HepG2 (cell line): ENCODE data around the gene MACROD2. TPM values are rescaled to one million over a fixed set of nuclear protein-coding genes. Genes with fewer than 3 reads are reported as not detected.

Source experiments
- ATAC-seq: fragments of 200-7000 bp; cut with Tn5 transposase; 3 replicates; pipeline ENCODE4 v1.9.1; 2020; ENCODE audit warnings: mild to moderate bottlenecking, moderate library complexity
- BruUV-seq: library from RNA; stranded (reverse); fragments of 400-500 nt; replicated peaks from 2 replicates; lab custom pipeline; 2021; lab: Mats Ljungman, UMichigan
- CTCF ChIA-PET: fragments of 300-600 bp; formaldehyde crosslinking; extraction: SDS; loops from one replicate; lab custom pipeline; 2021; ENCODE audit warnings: low total read pairs, inconsistent platforms, low intra/inter-chr PET ratio; lab: Yijun Ruan, JAX
- POLR2A ChIA-PET: fragments of 350-600 bp; sonication (Branson Sonifier 250); formaldehyde crosslinking; loops from one replicate; lab custom pipeline; 2020; ENCODE audit warnings: antibody characterized with exemption, inconsistent platforms; lab: Yijun Ruan, JAX
- DNase-seq: peaks from one replicate; pipeline ENCODE4 v3.0.0-alpha.2; 2015; ENCODE audit warnings: low spot score
- FAIRE-seq: peaks from 3 replicates; lab custom pipeline; 2011; peaks lifted over from hg19 to GRCh38; lab: Jason Lieb, UNC
- H2AFZ ChIP-seq: one replicate; pipeline ENCODE4 v1.6.1; 2011; ENCODE audit warnings: low read length, inconsistent platforms
- H3K27ac ChIP-seq: fragments of 300-600 bp; 3 replicates; pipeline ENCODE4 v1.8.0; 2011; ENCODE audit warnings: mixed run types, mild to moderate bottlenecking, mixed read lengths, low read length, inconsistent platforms; ENCODE audit not compliant: insufficient read depth; ENCODE audit errors: extremely low read length
- H3K27me3 ChIP-seq, 2 experiments: fragments of 200-600 bp in 1 of 2; 2 replicates in 1 of 2; 3 replicates in 1 of 2; pipeline versions ENCODE4 v1.6.0 to v1.8.0; 2011; ENCODE audit warnings: low read length in 2 of 2, mild to moderate bottlenecking in 2 of 2, moderate library complexity in 2 of 2, inconsistent platforms in 1 of 2; ENCODE audit not compliant: insufficient read depth in 2 of 2, control insufficient read depth in 1 of 2
- H3K36me3 ChIP-seq, 2 experiments: fragments of 200-600 bp in 1 of 2; replicated peaks in 1 of 2; 2 replicates in 1 of 2; 3 replicates in 1 of 2; pipeline versions ENCODE4 v1.5.1 to v1.8.0; 2011; ENCODE audit warnings: low read length in 2 of 2, inconsistent platforms in 1 of 2; ENCODE audit not compliant: insufficient read depth in 2 of 2, control insufficient read depth in 1 of 2
- H3K4me1 ChIP-seq: 2 replicates; pipeline ENCODE4 v1.5.1; 2012; ENCODE audit warnings: low read length, inconsistent platforms; ENCODE audit not compliant: insufficient read depth
- H3K4me2 ChIP-seq: 2 replicates; pipeline ENCODE4 v1.6.0; 2011; ENCODE audit warnings: low read depth, low read length, inconsistent platforms
- H3K4me3 ChIP-seq, 3 experiments: fragments of 200-600 bp in 1 of 3; sonication (generic), shearing (Covaris generic) in 1 of 3; replicated peaks in 1 of 3; 2 replicates each; pipeline ENCODE4 v1.5.1; 2011 to 2016; ENCODE audit warnings: low read length in 3 of 3, inconsistent platforms in 2 of 3, low read depth in 2 of 3, mild to moderate bottlenecking in 2 of 3, control low read depth in 1 of 3, mixed read lengths in 1 of 3; ENCODE audit not compliant: insufficient read depth in 1 of 3
- H3K79me2 ChIP-seq: one replicate; pipeline ENCODE4 v1.6.1; 2011; ENCODE audit warnings: low read length, inconsistent platforms; ENCODE audit not compliant: insufficient read depth
- H3K9ac ChIP-seq: 2 replicates; pipeline ENCODE4 v1.6.0; 2011; ENCODE audit warnings: mild to moderate bottlenecking, low read depth, low read length, inconsistent platforms; ENCODE audit not compliant: insufficient read depth
- H3K9me3 ChIP-seq: 2 replicates; pipeline ENCODE4 v1.5.1; 2012; ENCODE audit warnings: mild to moderate bottlenecking, low read length
- H4K20me1 ChIP-seq: 2 replicates; pipeline ENCODE4 v1.6.0; 2011; ENCODE audit warnings: inconsistent platforms, mild to moderate bottlenecking, low read length, moderate library complexity; ENCODE audit not compliant: insufficient read depth
- CBX5 ChIP-seq: sonication (generic); formaldehyde crosslinking; IDR thresholded peaks from 2 replicates; pipeline ENCODE4 v1.4.0; 2020; ENCODE audit warnings: missing genetic modification reagents, borderline replicate concordance
- DNMT1 ChIP-seq: sonication (generic); formaldehyde crosslinking; IDR thresholded peaks from 2 replicates; pipeline ENCODE4 v1.5.1; 2020; ENCODE audit warnings: mild to moderate bottlenecking, missing genetic modification reagents
- FOXA1 ChIP-seq, 2 experiments: fragments of 450-650 bp in 1 of 2; sonication (generic) in 1 of 2; formaldehyde crosslinking in 1 of 2; IDR thresholded peaks; 2 replicates each; pipeline versions ENCODE4 v1.4.0 to v1.6.1; 2016 to 2020; ENCODE audit warnings: missing genetic modification reagents in 1 of 2
- HCFC1 ChIP-seq: fragments of 150-350 bp; IDR thresholded peaks from 2 replicates; pipeline ENCODE4 v1.6.1; 2014; ENCODE audit warnings: low read depth, low read length
- KLF11 ChIP-seq: IDR thresholded peaks from 2 replicates; pipeline ENCODE4 v1.6.1; 2016; ENCODE audit warnings: missing compliant biosample characterization
- MBD4 ChIP-seq: IDR thresholded peaks from 2 replicates; pipeline ENCODE4 v1.6.1; 2012; ENCODE audit warnings: low read length, inconsistent platforms, borderline replicate concordance
- MEIS1 ChIP-seq: sonication (generic); formaldehyde crosslinking; IDR thresholded peaks from 2 replicates; pipeline ENCODE4 v1.9.0; 2021; ENCODE audit warnings: mild to moderate bottlenecking, missing genetic modification reagents, moderate library complexity, borderline replicate concordance
- MTA1 ChIP-seq: sonication (generic); formaldehyde crosslinking; IDR thresholded peaks from 2 replicates; pipeline ENCODE4 v1.4.0; 2020; ENCODE audit warnings: missing genetic modification reagents, mild to moderate bottlenecking, borderline replicate concordance
- NCOA5 ChIP-seq: sonication (generic); formaldehyde crosslinking; IDR thresholded peaks from 2 replicates; pipeline ENCODE4 v1.4.0; 2020; ENCODE audit warnings: missing genetic modification reagents
- U2AF2 ChIP-seq: fragments of 200-400 bp; formaldehyde crosslinking; IDR thresholded peaks from 2 replicates; pipeline ENCODE4 v1.6.1; 2017; ENCODE audit warnings: low read depth, mild to moderate bottlenecking, low read length
- ZNF253 ChIP-seq: sonication (generic); formaldehyde crosslinking; IDR thresholded peaks from 2 replicates; pipeline ENCODE4 v1.8.0; 2022; ENCODE audit warnings: mild to moderate bottlenecking, missing genetic modification reagents, borderline replicate concordance
- ZNF546 ChIP-seq: sonication (generic); formaldehyde crosslinking; conservative IDR thresholded peaks from 2 replicates; pipeline ENCODE4 v1.8.1; 2023; ENCODE audit warnings: mild to moderate bottlenecking, missing genetic modification reagents
- ZSCAN31 ChIP-seq: sonication (generic); formaldehyde crosslinking; IDR thresholded peaks from 2 replicates; pipeline ENCODE4 v1.5.0; 2020; ENCODE audit warnings: low read depth, mild to moderate bottlenecking, missing genetic modification reagents
- WGBS: methylation state at CpG from one replicate; pipeline ENCODE4 v1.1.6; 2017; ENCODE audit warnings: low lambda C conversion rate; 5-methylcytosine and 5-hydroxymethylcytosine counted together
- in situ Hi-C: cut with HindIII; loops from 2 replicates; pipeline ENCODE4 v1.10.0; 2017; ENCODE audit warnings: low pct_unique_long_range_greater_than_20kb; ENCODE audit not compliant: extremely low pct_ligation_motif_present
- intact Hi-C: fragments of 100-400 bp; cut with micrococcal nuclease; formaldehyde crosslinking; loops from one replicate; pipeline ENCODE4 v1.10.0; 2022; ENCODE audit not compliant: unreplicated experiment
- polyA plus RNA-seq, 8 experiments: library from polyadenylated mRNA; depleted of rRNA in 3 of 8; stranded (reverse) in 7 of 8; unstranded in 1 of 8; fragments of >200 nt; fragmentation: Illumina TruSeq in 4 of 8; extraction: Trizol in 4 of 8; gene quantifications; 2 replicates each; pipeline versions ENCODE4 v1.2.1 to v1.2.3, GENCODE V29; 2011 to 2016; ENCODE audit warnings: low read depth in 4 of 8, missing spikeins in 1 of 8, mixed read lengths in 1 of 8; ENCODE audit not compliant: insufficient read depth in 1 of 8
- total RNA-seq, 5 experiments: library from RNA; depleted of rRNA; stranded (reverse); fragments of >200 nt; fragmentation: Illumina TruSeq; extraction: Trizol; gene quantifications; 2 replicates each; pipeline ENCODE4 v1.2.3, GENCODE V29; 2016; ENCODE audit warnings: low read depth in 1 of 5
- TF ChIP-seq, protein P1 (sequence below): sonication (generic); formaldehyde crosslinking; IDR thresholded peaks from 2 replicates; pipeline ENCODE4 v1.4.0; 2020; ENCODE audit warnings: missing genetic modification reagents
- TF ChIP-seq, protein P2 (sequence below): sonication (generic); formaldehyde crosslinking; IDR thresholded peaks from 2 replicates; pipeline ENCODE4 v1.8.1; 2022; ENCODE audit warnings: low read depth, mild to moderate bottlenecking, missing genetic modification reagents

MACROD2 gene
- total and polyA plus RNA-seq, 2 of the 13 experiments (the other 11 are each of a cell fraction or from before 2014, with no cell fraction given) = 0.13 to 0.51 TPM

- TF ChIP-seq, protein P1, sequence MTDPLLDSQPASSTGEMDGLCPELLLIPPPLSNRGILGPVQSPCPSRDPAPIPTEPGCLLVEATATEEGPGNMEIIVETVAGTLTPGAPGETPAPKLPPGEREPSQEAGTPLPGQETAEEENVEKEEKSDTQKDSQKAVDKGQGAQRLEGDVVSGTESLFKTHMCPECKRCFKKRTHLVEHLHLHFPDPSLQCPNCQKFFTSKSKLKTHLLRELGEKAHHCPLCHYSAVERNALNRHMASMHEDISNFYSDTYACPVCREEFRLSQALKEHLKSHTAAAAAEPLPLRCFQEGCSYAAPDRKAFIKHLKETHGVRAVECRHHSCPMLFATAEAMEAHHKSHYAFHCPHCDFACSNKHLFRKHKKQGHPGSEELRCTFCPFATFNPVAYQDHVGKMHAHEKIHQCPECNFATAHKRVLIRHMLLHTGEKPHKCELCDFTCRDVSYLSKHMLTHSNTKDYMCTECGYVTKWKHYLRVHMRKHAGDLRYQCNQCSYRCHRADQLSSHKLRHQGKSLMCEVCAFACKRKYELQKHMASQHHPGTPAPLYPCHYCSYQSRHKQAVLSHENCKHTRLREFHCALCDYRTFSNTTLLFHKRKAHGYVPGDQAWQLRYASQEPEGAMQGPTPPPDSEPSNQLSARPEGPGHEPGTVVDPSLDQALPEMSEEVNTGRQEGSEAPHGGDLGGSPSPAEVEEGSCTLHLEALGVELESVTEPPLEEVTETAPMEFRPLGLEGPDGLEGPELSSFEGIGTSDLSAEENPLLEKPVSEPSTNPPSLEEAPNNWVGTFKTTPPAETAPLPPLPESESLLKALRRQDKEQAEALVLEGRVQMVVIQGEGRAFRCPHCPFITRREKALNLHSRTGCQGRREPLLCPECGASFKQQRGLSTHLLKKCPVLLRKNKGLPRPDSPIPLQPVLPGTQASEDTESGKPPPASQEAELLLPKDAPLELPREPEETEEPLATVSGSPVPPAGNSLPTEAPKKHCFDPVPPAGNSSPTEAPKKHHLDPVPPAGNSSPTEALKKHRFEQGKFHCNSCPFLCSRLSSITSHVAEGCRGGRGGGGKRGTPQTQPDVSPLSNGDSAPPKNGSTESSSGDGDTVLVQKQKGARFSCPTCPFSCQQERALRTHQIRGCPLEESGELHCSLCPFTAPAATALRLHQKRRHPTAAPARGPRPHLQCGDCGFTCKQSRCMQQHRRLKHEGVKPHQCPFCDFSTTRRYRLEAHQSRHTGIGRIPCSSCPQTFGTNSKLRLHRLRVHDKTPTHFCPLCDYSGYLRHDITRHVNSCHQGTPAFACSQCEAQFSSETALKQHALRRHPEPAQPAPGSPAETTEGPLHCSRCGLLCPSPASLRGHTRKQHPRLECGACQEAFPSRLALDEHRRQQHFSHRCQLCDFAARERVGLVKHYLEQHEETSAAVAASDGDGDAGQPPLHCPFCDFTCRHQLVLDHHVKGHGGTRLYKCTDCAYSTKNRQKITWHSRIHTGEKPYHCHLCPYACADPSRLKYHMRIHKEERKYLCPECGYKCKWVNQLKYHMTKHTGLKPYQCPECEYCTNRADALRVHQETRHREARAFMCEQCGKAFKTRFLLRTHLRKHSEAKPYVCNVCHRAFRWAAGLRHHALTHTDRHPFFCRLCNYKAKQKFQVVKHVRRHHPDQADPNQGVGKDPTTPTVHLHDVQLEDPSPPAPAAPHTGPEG (CRISPR knock-in tag) = no peak
- TF ChIP-seq ZNF546 (CRISPR knock-in tag) = no peak
- no peak for TF ChIP-seq DNMT1
- no peak for TF ChIP-seq ZNF253
- no peak for TF ChIP-seq HCFC1
- no peak for TF ChIP-seq MTA1
- TF ChIP-seq FOXA1 (IDR thresholded peaks at IDR 0.05) = no peak
- TF ChIP-seq FOXA1 (CRISPR knock-in tag; IDR thresholded peaks at IDR 0.05) = no peak
- no peak for TF ChIP-seq U2AF2
- no peak for TF ChIP-seq NCOA5
These were observed 820.0 kb downstream of the MACROD2 start (continued) for GRCh38 chr20:14815340-14815739.

DNA sequence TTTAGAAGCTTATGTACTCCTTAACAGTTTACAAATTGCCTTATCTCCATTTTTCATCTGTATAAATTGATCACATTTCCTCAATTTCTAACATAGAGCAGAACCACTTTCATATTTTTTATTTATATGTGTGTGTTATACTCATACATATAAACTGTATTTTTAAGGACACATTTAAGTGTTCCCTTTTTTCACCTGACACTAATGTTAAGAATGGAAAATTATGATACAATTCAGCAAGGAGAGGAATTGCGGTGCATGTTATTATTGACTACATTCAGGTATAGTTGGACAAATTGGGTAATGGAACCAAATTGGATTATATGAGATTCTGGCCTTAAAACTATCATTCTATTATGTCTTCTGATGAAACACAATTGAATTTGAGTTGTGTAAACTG lies 821.2 kb downstream of the MACROD2 start:
- H3K79me2 ChIP-seq = no peaks in the 10 kb centered on the region
- no peak overlapping the region for H2AFZ ChIP-seq
- H3K36me3 ChIP-seq = no peaks in the 10 kb centered on the region
- ChIA-PET POLR2A (no interaction called here), CTCF (no interaction called here)
- in situ Hi-C loops (no loop called here), intact Hi-C loops (no loop called here)
- ATAC-seq = no peak
- no peaks in the 10 kb centered on the region for H3K27me3 ChIP-seq
- 70% methylated on average over 1 of the region's 1 CpG for WGBS
- no peak overlapping the region for H3K9ac ChIP-seq
- H3K4me3 ChIP-seq = no peak overlapping the region
- BruUV-seq = no TSS peak
- H3K4me2 ChIP-seq = no peak overlapping the region
- FAIRE-seq = no peak
- no peaks in the 10 kb centered on the region for H3K9me3 ChIP-seq
- H3K4me1 ChIP-seq = no peaks in the 10 kb centered on the region
- no peak for DNase-seq
- H3K27ac ChIP-seq = no peak overlapping the region
- H4K20me1 ChIP-seq = no peaks in the 10 kb centered on the region
- no peak for TF ChIP-seq ZSCAN31 (CRISPR knock-in tag)
- no peak for TF ChIP-seq KLF11 (CRISPR knock-in tag)
- TF ChIP-seq MEIS1 (CRISPR knock-in tag) = no peak
- TF ChIP-seq, protein P2, sequence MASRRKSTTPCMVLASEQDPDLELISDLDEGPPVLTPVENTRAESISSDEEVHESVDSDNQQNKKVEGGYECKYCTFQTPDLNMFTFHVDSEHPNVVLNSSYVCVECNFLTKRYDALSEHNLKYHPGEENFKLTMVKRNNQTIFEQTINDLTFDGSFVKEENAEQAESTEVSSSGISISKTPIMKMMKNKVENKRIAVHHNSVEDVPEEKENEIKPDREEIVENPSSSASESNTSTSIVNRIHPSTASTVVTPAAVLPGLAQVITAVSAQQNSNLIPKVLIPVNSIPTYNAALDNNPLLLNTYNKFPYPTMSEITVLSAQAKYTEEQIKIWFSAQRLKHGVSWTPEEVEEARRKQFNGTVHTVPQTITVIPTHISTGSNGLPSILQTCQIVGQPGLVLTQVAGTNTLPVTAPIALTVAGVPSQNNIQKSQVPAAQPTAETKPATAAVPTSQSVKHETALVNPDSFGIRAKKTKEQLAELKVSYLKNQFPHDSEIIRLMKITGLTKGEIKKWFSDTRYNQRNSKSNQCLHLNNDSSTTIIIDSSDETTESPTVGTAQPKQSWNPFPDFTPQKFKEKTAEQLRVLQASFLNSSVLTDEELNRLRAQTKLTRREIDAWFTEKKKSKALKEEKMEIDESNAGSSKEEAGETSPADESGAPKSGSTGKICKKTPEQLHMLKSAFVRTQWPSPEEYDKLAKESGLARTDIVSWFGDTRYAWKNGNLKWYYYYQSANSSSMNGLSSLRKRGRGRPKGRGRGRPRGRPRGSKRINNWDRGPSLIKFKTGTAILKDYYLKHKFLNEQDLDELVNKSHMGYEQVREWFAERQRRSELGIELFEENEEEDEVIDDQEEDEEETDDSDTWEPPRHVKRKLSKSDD = no peak
- no peak for TF ChIP-seq MBD4
- no peak for TF ChIP-seq CBX5 (CRISPR knock-in tag)
